Fibroblast of pulmonary artery (primary cell): ENCODE measurements around the gene IFRD2.
A peak's percentile ranks its signal among the peaks of the same experiment; 100 is the strongest.

Experiments used
- DNase-seq: peaks from one replicate; pipeline ENCODE4 v3.0.0-alpha.2; 2010; ENCODE audit warnings: low read depth
- H3K4me3 ChIP-seq: replicated peaks from 2 replicates; pipeline ENCODE4 v1.5.1; 2011; ENCODE audit warnings: low read depth, mild to moderate bottlenecking, control low read depth, low read length, moderate library complexity
- CTCF ChIP-seq: IDR thresholded peaks from 2 replicates; pipeline ENCODE4 v1.5.1; 2011; ENCODE audit warnings: mild to moderate bottlenecking, control low read depth, low read length, inconsistent platforms; ENCODE audit errors: missing control alignments

IFRD2 gene

GRCh38 chr3:50319894-50320625 lies 27.8 kb upstream of the IFRD2 start:
- DNase-seq = no peak
- H3K4me3 ChIP-seq = peak overlapping the region; percentile 79
- no peak for TF ChIP-seq CTCF

- no peak for TF ChIP-seq CTCF
- H3K4me3 ChIP-seq = no peak overlapping the region
- no peak for DNase-seq
Measured at GRCh38 chr3:50319181-50319893, 27.1 kb upstream of the IFRD2 start.

- no peak for TF ChIP-seq CTCF
- no peak for DNase-seq
- no peak overlapping the region for H3K4me3 ChIP-seq
Measured at GRCh38 chr3:50318615-50319014, 26.4 kb upstream of the IFRD2 start.

DNA sequence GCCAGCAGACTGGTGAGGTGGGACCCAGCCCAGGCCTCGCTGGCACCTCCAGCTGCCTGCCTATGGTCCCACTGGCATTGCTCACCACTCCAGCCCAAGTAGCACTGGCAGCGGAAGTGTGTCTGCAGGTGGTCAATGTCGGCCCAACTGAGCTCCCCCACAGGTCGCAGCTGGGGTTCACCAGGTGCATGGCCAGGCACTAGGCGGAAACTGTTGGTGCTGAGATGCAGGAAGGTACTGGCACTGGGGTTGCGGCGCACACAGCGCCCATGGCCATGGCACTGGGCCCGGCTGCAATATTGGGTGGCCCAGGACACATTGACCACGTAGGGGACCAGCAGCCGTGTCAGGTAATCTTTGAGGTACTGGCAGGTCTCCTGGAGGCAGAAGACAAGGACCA lies 25.9 kb upstream of the IFRD2 start:
- no peak for TF ChIP-seq CTCF
- no peak overlapping the region for H3K4me3 ChIP-seq
- no peak for DNase-seq

DNA sequence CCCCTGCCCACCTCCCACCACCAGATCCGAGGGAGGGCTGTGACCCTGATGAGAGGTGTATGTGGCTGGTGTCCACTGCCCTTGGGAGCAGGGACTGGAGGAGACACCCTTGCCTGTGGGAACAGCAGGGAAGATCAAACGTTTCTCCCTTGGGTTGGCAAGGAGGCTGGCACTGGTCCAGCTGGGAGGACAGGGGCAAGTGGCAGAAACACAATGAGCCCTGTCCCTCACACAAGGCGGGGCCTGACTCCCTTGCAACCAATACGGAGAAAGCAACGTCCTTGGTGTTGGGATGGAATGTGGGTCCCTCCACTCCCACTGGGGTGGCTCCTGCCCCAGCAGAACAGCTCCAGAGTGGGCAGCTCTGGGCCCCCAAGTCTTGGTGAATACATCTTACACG lies 25.1 kb upstream of the IFRD2 start:
- no peak for DNase-seq
- TF ChIP-seq CTCF = no peak
- no peak overlapping the region for H3K4me3 ChIP-seq

GRCh38 chr3:50316657-50317242 lies 24.5 kb upstream of the IFRD2 start:
- TF ChIP-seq CTCF = no peak
- DNase-seq = no peak
- no peak overlapping the region for H3K4me3 ChIP-seq
